NCI-H524 (cell line): ENCODE measurements around the gene MYH15.

Source experiments
- DNase-seq, 2 experiments: peaks; one replicate each; lab custom pipeline; 2025; lab: John Stamatoyannopoulos, UW

MYH15 gene

GRCh38 chr3:108472001-108472591 lies 38.3 kb downstream of the MYH15 start:
- peak; percentile 65 to 88 for DNase-seq

- DNase-seq, result peak; percentile 57 to 86
Observed at GRCh38 chr3:108471426-108471825, 39.0 kb downstream of the MYH15 start.

GRCh38 chr3:108469126-108469525 lies 41.3 kb downstream of the MYH15 start:
- no peak for DNase-seq

GRCh38 chr3:108468577-108468976 lies 41.8 kb downstream of the MYH15 start:
- DNase-seq, result no peak

GRCh38 chr3:108462899-108463298 lies 47.5 kb downstream of the MYH15 start:
- DNase-seq, result no peak

GRCh38 chr3:108461661-108462111 lies 48.7 kb downstream of the MYH15 start:
- no peak for DNase-seq

- no peak for DNase-seq
Observed at GRCh38 chr3:108459225-108459624, 51.2 kb downstream of the MYH15 start.

- DNase-seq, result no peak
Observed at GRCh38 chr3:108455212-108455705, 55.1 kb downstream of the MYH15 start.

GRCh38 chr3:108453565-108453964 lies 56.8 kb downstream of the MYH15 start:
- no peak for DNase-seq

- no peak for DNase-seq
Observed at GRCh38 chr3:108450444-108450843, 60.0 kb downstream of the MYH15 start.

- no peak for DNase-seq
Observed at GRCh38 chr3:108448593-108448992, 61.8 kb downstream of the MYH15 start.

- no peak for DNase-seq
Observed at GRCh38 chr3:108447096-108447847, 63.1 kb downstream of the MYH15 start.

GRCh38 chr3:108442281-108442680 lies 68.1 kb downstream of the MYH15 start:
- DNase-seq, result no peak

GRCh38 chr3:108441518-108441917 lies 68.9 kb downstream of the MYH15 start:
- no peak for DNase-seq

- DNase-seq, result peak; percentile 65 to 93
Observed at GRCh38 chr3:108441071-108441507, 69.3 kb downstream of the MYH15 start.

GRCh38 chr3:108438542-108438941 lies 71.9 kb downstream of the MYH15 start:
- DNase-seq, result no peak

GRCh38 chr3:108437439-108437838 lies 73.0 kb downstream of the MYH15 start:
- DNase-seq, result peak in 1 of 2 experiments; percentile 34

GRCh38 chr3:108433928-108434327 lies 76.5 kb downstream of the MYH15 start:
- DNase-seq, result no peak

GRCh38 chr3:108432431-108432830 lies 78.0 kb downstream of the MYH15 start:
- DNase-seq, result no peak

GRCh38 chr3:108430540-108430939 lies 79.9 kb downstream of the MYH15 start:
- no peak for DNase-seq

- DNase-seq, result no peak
Observed at GRCh38 chr3:108428586-108428985, 81.8 kb downstream of the MYH15 start.

GRCh38 chr3:108420926-108421325 lies 89.5 kb downstream of the MYH15 start:
- DNase-seq, result no peak

GRCh38 chr3:108416111-108416869 lies 94.1 kb downstream of the MYH15 start:
- DNase-seq, result no peak
